Activated T-cell treated with anti-CD3 and anti-CD28 coated beads for 48 hours (primary cell): ENCODE measurements around the gene FBXO15.

ENCODE experiments used
- DNase-seq: peaks from one replicate; pipeline ENCODE4 v3.0.0-alpha.2; 2020; ENCODE audit warnings: low read depth

The FBXO15 gene

GRCh38 chr18:74114116-74114515 is 33.5 kb downstream of the FBXO15 start:
- no peak for DNase-seq

- DNase-seq, result no peak
Measured at GRCh38 chr18:74113711-74114110, 33.9 kb downstream of the FBXO15 start.

GRCh38 chr18:74110976-74111375 is 36.7 kb downstream of the FBXO15 start:
- DNase-seq, result no peak

GRCh38 chr18:74110149-74110548 is 37.5 kb downstream of the FBXO15 start:
- DNase-seq, result no peak

GRCh38 chr18:74108460-74108859 is 39.2 kb downstream of the FBXO15 start:
- no peak for DNase-seq

GRCh38 chr18:74097803-74098202 is 49.8 kb downstream of the FBXO15 start:
- DNase-seq, result no peak

GRCh38 chr18:74092922-74093321 is 54.7 kb downstream of the FBXO15 start:
- no peak for DNase-seq

GRCh38 chr18:74084184-74084855 is 63.3 kb downstream of the FBXO15 start:
- no peak for DNase-seq

GRCh38 chr18:74083557-74083952 is 64.1 kb downstream of the FBXO15 start:
- no peak for DNase-seq

GRCh38 chr18:74082742-74083556 is 64.7 kb downstream of the FBXO15 start:
- DNase-seq, result peak; percentile 21

GRCh38 chr18:74081966-74082741 is 65.5 kb downstream of the FBXO15 start:
- DNase-seq, result peak; percentile 59

- DNase-seq, result no peak
Measured at GRCh38 chr18:74078257-74078656, 69.4 kb downstream of the FBXO15 start.

- DNase-seq, result no peak
Measured at GRCh38 chr18:74074668-74075564, 72.7 kb downstream of the FBXO15 start.

GRCh38 chr18:74073957-74074667 is 73.5 kb downstream of the FBXO15 start:
- DNase-seq, result no peak

- no peak for DNase-seq
Measured at GRCh38 chr18:74069178-74070050, 78.2 kb downstream of the FBXO15 start.

- DNase-seq, result no peak
Measured at GRCh38 chr18:74068296-74068695, 79.3 kb downstream of the FBXO15 start.

GRCh38 chr18:74066018-74066417 is 81.6 kb downstream of the FBXO15 start:
- no peak for DNase-seq

GRCh38 chr18:74065366-74065765 is 82.3 kb downstream of the FBXO15 start:
- DNase-seq, result no peak

GRCh38 chr18:74064510-74064909 is 83.1 kb downstream of the FBXO15 start:
- peak; percentile 52 for DNase-seq

- no peak for DNase-seq
Measured at GRCh38 chr18:74063557-74063956, 84.1 kb downstream of the FBXO15 start.
